GM18526 (cell line): ENCODE measurements around the gene TTLL11.

ENCODE experiments used
- POLR2A ChIP-seq: IDR thresholded peaks from 3 replicates; pipeline ENCODE4 v1.6.1; 2011; ENCODE audit not compliant: insufficient read length; ENCODE audit errors: extremely low read depth

TTLL11 gene

GRCh38 chr9:122118343-122119165, 25.4 kb upstream of the TTLL11 start:
- TF ChIP-seq POLR2A: no peak

GRCh38 chr9:122116448-122117173, 23.5 kb upstream of the TTLL11 start:
- no peak for TF ChIP-seq POLR2A

- TF ChIP-seq POLR2A: no peak
Observed at GRCh38 chr9:122116040-122116439, 22.9 kb upstream of the TTLL11 start.

GRCh38 chr9:122115176-122116035, 22.3 kb upstream of the TTLL11 start:
- no peak for TF ChIP-seq POLR2A

- no peak for TF ChIP-seq POLR2A
Observed at GRCh38 chr9:122113574-122113973, 20.5 kb upstream of the TTLL11 start.

GRCh38 chr9:122112238-122112637, 19.1 kb upstream of the TTLL11 start:
- no peak for TF ChIP-seq POLR2A

- no peak for TF ChIP-seq POLR2A
Observed at GRCh38 chr9:122111413-122112085, 18.4 kb upstream of the TTLL11 start.

- no peak for TF ChIP-seq POLR2A
Observed at GRCh38 chr9:122110100-122110833, 17.2 kb upstream of the TTLL11 start.

- no peak for TF ChIP-seq POLR2A
Observed at GRCh38 chr9:122109035-122109813, 16.1 kb upstream of the TTLL11 start.

GRCh38 chr9:122107291-122107805, 14.2 kb upstream of the TTLL11 start:
- no peak for TF ChIP-seq POLR2A

- no peak for TF ChIP-seq POLR2A
Observed at GRCh38 chr9:122106576-122106975, 13.5 kb upstream of the TTLL11 start.

GRCh38 chr9:122103985-122104384, 10.9 kb upstream of the TTLL11 start:
- TF ChIP-seq POLR2A: no peak

GRCh38 chr9:122102156-122102555, 9.0 kb upstream of the TTLL11 start:
- TF ChIP-seq POLR2A: no peak
